ENCODE results near the gene KRT7. TPM values are rescaled to one million over a fixed set of nuclear protein-coding genes. Genes with fewer than 3 reads are reported as not detected.

Gene KRT7
- total RNA-seq, 2 experiments from 2014 or later: not detected

- POLR2A ChIA-PET: no interaction called here
Observed at GRCh38 chr12:52210186-52210924, 22.7 kb upstream of the KRT7 start.

GRCh38 chr12:52210925-52211650, 22.0 kb upstream of the KRT7 start:
- Histone ChIP-seq H3K36me3 (ENCODE audit: insufficient read depth, low read length) (no peaks in the 10 kb centered on the region), H3K79me2 (ENCODE audit: insufficient read depth, low read depth, low read length) (no peaks in the 10 kb centered on the region), H2AFZ (ENCODE audit: low read length) (no peak overlapping the region), H3K27ac (ENCODE audit: low read depth, low read length, poor library complexity, severe bottlenecking) (no peak overlapping the region), H3K4me2 (ENCODE audit: low read length) (no peak overlapping the region), H4K20me1 (ENCODE audit: insufficient read depth, low read length) (no peaks in the 10 kb centered on the region), H3K4me3 (ENCODE audit: low read depth, low read length, poor library complexity, severe bottlenecking) (no peak overlapping the region), H3K9me2 (ENCODE audit: insufficient read depth, low read length) (no peaks in the 10 kb centered on the region), H3K9me3 (ENCODE audit: low read length) (no peaks in the 10 kb centered on the region), H3K4me1 (ENCODE audit: insufficient read depth, low read length, poor library complexity, severe bottlenecking) (no peaks in the 10 kb centered on the region)
- DNase-seq (ENCODE audit: low spot score): no peak
- BruUV-seq (replicated peaks): no TSS peak
- ChIA-PET POLR2A (no interaction called here), CTCF (ENCODE audit: unreplicated experiment) (no interaction called here)
- TF ChIP-seq EZH2phosphoT487 (IDR thresholded peaks at IDR 0.05; ENCODE audit: borderline replicate concordance, low read depth, low read length): no peak
- no peak for TF ChIP-seq CTCF (conservative IDR thresholded peaks at IDR 0.05; ENCODE audit: low read length)
- intact Hi-C loops (cut with micrococcal nuclease; ENCODE audit: unreplicated experiment): loop anchor here (5.0 kb wide), 1 partner anchor 54 kb away; no protein-coding TSS in a partner anchor

More at GRCh38 chr12:52210186-52210924, 22.7 kb upstream of the KRT7 start:
- Histone ChIP-seq H3K4me2 (ENCODE audit: low read length) (no peak overlapping the region), H4K20me1 (ENCODE audit: insufficient read depth, low read length) (no peaks in the 10 kb centered on the region), H3K36me3 (ENCODE audit: insufficient read depth, low read length) (no peaks in the 10 kb centered on the region), H3K27ac (ENCODE audit: low read depth, low read length, poor library complexity, severe bottlenecking) (no peak overlapping the region), H3K4me3 (ENCODE audit: low read depth, low read length, poor library complexity, severe bottlenecking) (no peak overlapping the region), H3K4me1 (ENCODE audit: insufficient read depth, low read length, poor library complexity, severe bottlenecking) (no peaks in the 10 kb centered on the region), H3K9me2 (ENCODE audit: insufficient read depth, low read length) (no peaks in the 10 kb centered on the region), H2AFZ (ENCODE audit: low read length) (no peak overlapping the region), H3K9me3 (ENCODE audit: low read length) (no peaks in the 10 kb centered on the region), H3K79me2 (ENCODE audit: insufficient read depth, low read depth, low read length) (no peaks in the 10 kb centered on the region)
- intact Hi-C loops (cut with micrococcal nuclease; ENCODE audit: unreplicated experiment): loop anchor here (5.0 kb wide), 1 partner anchor 53 kb away; no protein-coding TSS in a partner anchor
- no TSS peak for BruUV-seq (replicated peaks)
- no peak for TF ChIP-seq CTCF (conservative IDR thresholded peaks at IDR 0.05; ENCODE audit: low read length)
- CTCF ChIA-PET (ENCODE audit: unreplicated experiment): no interaction called here
- no peak for DNase-seq (ENCODE audit: low spot score)
